Gastrocnemius medialis (tissue), 4 donors: ENCODE measurements around the gene RAB4A.

Experiments
- CTCF ChIP-seq, 5 experiments: fragments of 450-650 bp in 3 of 5; fragments of 200-600 bp in 2 of 5; sonication (generic) in 2 of 5; IDR thresholded peaks in 4 of 5; conservative IDR thresholded peaks in 1 of 5; 1 replicate in 4 of 5; 2 replicates in 1 of 5; pipeline ENCODE4 v1.5.1; 2016 to 2019; ENCODE audit warnings: antibody characterized with exemption in 5 of 5, mild to moderate bottlenecking in 3 of 5, moderate library complexity in 3 of 5
- POLR2A ChIP-seq, 2 donors: fragments of 450-650 bp; IDR thresholded peaks; one replicate each; pipeline ENCODE4 v1.6.1; 2017; ENCODE audit warnings: antibody characterized with exemption in 2 of 2, mild to moderate bottlenecking in 2 of 2, moderate library complexity in 2 of 2

- TF ChIP-seq CTCF (IDR thresholded peaks at IDR 0.05 in 4 of 5, conservative IDR thresholded peaks at IDR 0.05 in 1 of 5) (no peak), POLR2A (IDR thresholded peaks at IDR 0.05) (no peak)
Measured at GRCh38 chr1:229237320-229237719, 33.6 kb upstream of the RAB4A start.
